ENCODE data around the gene PSMD8. TPM values are rescaled to one million over a fixed set of nuclear protein-coding genes. Genes with fewer than 3 reads are reported as not detected.

PSMD8 gene
- polyA plus RNA-seq, 3 donors: 148 to 207 (median 179) TPM

DNA sequence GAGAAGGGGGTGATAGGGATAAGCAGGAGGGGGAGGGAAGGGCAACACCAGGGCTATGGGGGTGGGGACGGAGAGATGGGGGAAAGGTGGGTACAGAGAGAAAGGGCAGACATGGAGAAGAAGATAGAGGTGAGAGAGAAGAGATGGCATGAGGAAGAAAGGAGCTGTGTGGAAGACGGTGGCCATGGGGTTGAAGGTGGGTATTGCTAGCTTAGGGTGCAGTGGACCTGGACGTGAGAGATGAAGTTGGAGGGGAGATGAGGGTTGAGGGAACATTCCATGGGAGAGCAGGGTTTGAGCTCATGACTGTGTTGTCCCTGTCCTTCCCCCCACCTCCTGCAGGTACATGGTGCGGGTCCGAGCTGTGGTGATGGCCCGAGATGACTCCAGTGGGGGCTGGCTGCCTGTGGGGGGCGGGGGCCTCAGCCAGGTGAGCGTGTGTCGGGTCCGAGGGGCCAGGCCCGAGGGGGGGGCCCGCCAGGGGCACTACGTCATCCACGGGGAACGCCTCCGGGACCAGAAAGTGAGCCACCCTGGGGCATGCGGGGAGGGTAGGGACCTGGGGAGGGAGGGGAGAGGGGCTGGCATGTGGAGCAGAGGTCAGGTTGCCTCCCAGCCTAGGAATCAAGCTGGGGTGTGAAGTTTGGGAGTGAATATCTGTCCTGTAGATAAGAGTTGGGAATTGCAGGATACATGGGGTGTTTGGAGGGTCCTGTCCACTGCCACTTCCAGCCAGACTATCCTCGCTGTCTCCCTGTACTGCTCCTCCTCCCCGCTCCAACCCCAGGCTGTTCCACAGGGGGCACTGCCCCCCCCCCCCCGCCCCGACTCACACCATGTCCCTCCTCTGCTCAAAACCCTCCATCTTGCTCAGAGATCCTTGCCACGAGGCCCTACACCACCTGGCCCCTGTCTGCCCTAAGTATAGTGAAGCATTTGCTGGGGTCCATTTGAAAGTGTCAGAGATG is 15.9 kb downstream of the PSMD8 start:
- Histone ChIP-seq H3K27me3 (ENCODE audit: control insufficient read depth in 2 of 2, insufficient read depth in 2 of 2, low read length in 2 of 2) (peaks cover 46 to 94% of the 10 kb centered on the region in 2 donors), H3K9ac (ENCODE audit: insufficient read depth, low read length, poor library complexity, severe bottlenecking) (no peak overlapping the region), H3K27ac (ENCODE audit: low read depth in 1 of 2, low read length in 2 of 2) (no peak overlapping the region), H3K4me1 (ENCODE audit: control insufficient read depth in 1 of 2, insufficient read depth in 2 of 2, low read length in 2 of 2) (peaks cover 32 to 38% of the 10 kb centered on the region in 2 donors), H2AFZ (ENCODE audit: insufficient read depth, low read depth, low read length, poor library complexity, severe bottlenecking) (no peak overlapping the region), H3K4me3 (replicated peaks in 1 of 3; ENCODE audit: low read depth in 2 of 3, low read length in 3 of 3) (no peak overlapping the region), H3K4me2 (replicated peaks; ENCODE audit: extremely low read depth, low read length, poor library complexity, severe bottlenecking) (no peak overlapping the region), H4K20me1 (ENCODE audit: insufficient read depth, low read length) (peaks cover 10% of the 10 kb centered on the region), H3K79me2 (ENCODE audit: insufficient read depth, low read length) (no peaks in the 10 kb centered on the region), H3K36me3 (replicated peaks in 1 of 2; ENCODE audit: control insufficient read depth in 1 of 2, insufficient read depth in 2 of 2, low read length in 2 of 2) (no peaks in the 10 kb centered on the region), H3K9me3 (replicated peaks in 1 of 2; ENCODE audit: control insufficient read depth in 1 of 2, insufficient read depth in 1 of 2, low read length in 2 of 2) (peaks cover 0 to 13% of the 10 kb centered on the region in 2 donors)
- Mint-ChIP-seq H3K4me3 (peak overlapping the region in 1 of 2 donors; percentile 67), H3K36me3 (peaks cover 2 to 7% of the 10 kb centered on the region in 2 donors), H3K4me1 (peaks cover 27% of the 10 kb centered on the region), H3K27me3 (ENCODE audit: low read depth in 3 of 3) (peaks cover 68 to 94% (median 82%) of the 10 kb centered on the region in 3 donors), H3K9me3 (peaks cover 0 to 15% (median 5%) of the 10 kb centered on the region in 7 donors), H3K27ac (peak overlapping the region in 1 of 7 donors; percentile 15)
- intact Hi-C loops (cut with micrococcal nuclease): no loop called here
- DNase-seq: no peak
- TF ChIP-seq, protein P1, sequence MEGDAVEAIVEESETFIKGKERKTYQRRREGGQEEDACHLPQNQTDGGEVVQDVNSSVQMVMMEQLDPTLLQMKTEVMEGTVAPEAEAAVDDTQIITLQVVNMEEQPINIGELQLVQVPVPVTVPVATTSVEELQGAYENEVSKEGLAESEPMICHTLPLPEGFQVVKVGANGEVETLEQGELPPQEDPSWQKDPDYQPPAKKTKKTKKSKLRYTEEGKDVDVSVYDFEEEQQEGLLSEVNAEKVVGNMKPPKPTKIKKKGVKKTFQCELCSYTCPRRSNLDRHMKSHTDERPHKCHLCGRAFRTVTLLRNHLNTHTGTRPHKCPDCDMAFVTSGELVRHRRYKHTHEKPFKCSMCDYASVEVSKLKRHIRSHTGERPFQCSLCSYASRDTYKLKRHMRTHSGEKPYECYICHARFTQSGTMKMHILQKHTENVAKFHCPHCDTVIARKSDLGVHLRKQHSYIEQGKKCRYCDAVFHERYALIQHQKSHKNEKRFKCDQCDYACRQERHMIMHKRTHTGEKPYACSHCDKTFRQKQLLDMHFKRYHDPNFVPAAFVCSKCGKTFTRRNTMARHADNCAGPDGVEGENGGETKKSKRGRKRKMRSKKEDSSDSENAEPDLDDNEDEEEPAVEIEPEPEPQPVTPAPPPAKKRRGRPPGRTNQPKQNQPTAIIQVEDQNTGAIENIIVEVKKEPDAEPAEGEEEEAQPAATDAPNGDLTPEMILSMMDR (IDR thresholded peaks at IDR 0.05): no peak
- 31% methylated on average over 16 of the region's 22 CpGs for WGBS (ENCODE audit: insufficient coverage)

DNA sequence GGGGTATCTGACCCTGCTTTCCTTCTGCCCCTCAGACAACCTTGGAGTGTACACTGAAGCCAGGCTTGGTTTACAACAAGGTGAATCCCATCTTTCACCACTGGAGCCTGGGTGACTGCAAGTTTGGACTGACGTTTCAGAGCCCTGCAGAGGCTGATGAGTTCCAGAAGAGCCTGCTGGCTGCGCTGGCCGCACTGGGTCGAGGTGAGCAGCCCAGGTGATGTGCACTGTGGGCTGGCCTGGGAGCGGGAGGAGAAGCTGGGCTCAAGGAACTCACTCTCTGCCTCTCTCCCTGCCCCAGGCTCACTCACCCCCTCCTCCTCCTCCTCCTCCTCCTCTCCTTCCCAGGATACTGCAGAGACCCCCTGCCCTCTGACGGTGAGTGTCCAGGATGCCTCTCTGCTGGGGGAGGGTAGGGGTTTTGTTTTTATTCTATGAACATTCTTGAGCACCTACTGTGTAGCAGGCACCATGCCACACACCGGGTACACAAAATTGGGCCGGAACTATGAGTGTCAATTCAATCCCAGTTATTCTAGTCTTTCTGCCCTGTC is 17.6 kb downstream of the PSMD8 start:
- Histone ChIP-seq H3K9me3 (replicated peaks in 1 of 2; ENCODE audit: control insufficient read depth in 1 of 2, insufficient read depth in 1 of 2, low read length in 2 of 2) (peaks cover 0 to 17% of the 10 kb centered on the region in 2 donors), H3K4me2 (replicated peaks; ENCODE audit: extremely low read depth, low read length, poor library complexity, severe bottlenecking) (no peak overlapping the region), H3K9ac (ENCODE audit: insufficient read depth, low read length, poor library complexity, severe bottlenecking) (no peak overlapping the region), H3K4me1 (ENCODE audit: control insufficient read depth in 1 of 2, insufficient read depth in 2 of 2, low read length in 2 of 2) (peaks cover 19 to 28% of the 10 kb centered on the region in 2 donors), H3K79me2 (ENCODE audit: insufficient read depth, low read length) (no peaks in the 10 kb centered on the region), H2AFZ (ENCODE audit: insufficient read depth, low read depth, low read length, poor library complexity, severe bottlenecking) (no peak overlapping the region), H3K4me3 (replicated peaks in 1 of 3; ENCODE audit: low read depth in 2 of 3, low read length in 3 of 3) (no peak overlapping the region), H3K27me3 (ENCODE audit: control insufficient read depth in 2 of 2, insufficient read depth in 2 of 2, low read length in 2 of 2) (peaks cover 60 to 87% of the 10 kb centered on the region in 2 donors), H4K20me1 (ENCODE audit: insufficient read depth, low read length) (no peaks in the 10 kb centered on the region), H3K27ac (ENCODE audit: low read depth in 1 of 2, low read length in 2 of 2) (no peak overlapping the region), H3K36me3 (replicated peaks in 1 of 2; ENCODE audit: control insufficient read depth in 1 of 2, insufficient read depth in 2 of 2, low read length in 2 of 2) (no peaks in the 10 kb centered on the region)
- peaks cover 0 to 15% (median 7%) of the 10 kb centered on the region in 7 donors for H3K9me3 Mint-ChIP-seq
- peaks cover 18% of the 10 kb centered on the region for H3K4me1 Mint-ChIP-seq
- TF ChIP-seq, protein P1 (IDR thresholded peaks at IDR 0.05): no peak
- WGBS (ENCODE audit: insufficient coverage): 90% methylated on average over 7 of the region's 8 CpGs
- DNase-seq: no peak
- no peak overlapping the region for H3K27ac Mint-ChIP-seq
- H3K36me3 Mint-ChIP-seq: peaks cover 0 to 7% of the 10 kb centered on the region in 2 donors
- intact Hi-C loops (cut with micrococcal nuclease): no loop called here
- peak overlapping the region in 1 of 2 donors; percentile 59 for H3K4me3 Mint-ChIP-seq
- H3K27me3 Mint-ChIP-seq (ENCODE audit: low read depth in 3 of 3): peaks cover 76 to 91% (median 80%) of the 10 kb centered on the region in 3 donors

Data from CD14-positive monocyte (primary cell).